Erythroblast (primary cell): Measurements from ENCODE around the gene HDAC11.
"Not testable (repeated sequence)": the region's sequence is repeated elsewhere in the genome, so short reads cannot be mapped to it uniquely, and the experiment has no call there.

Source experiments
- DNase-seq, 2 experiments: peaks; one replicate each; lab custom pipeline; 2025; lab: John Stamatoyannopoulos, UW
- GATA1 ChIP-seq: IDR thresholded peaks from 2 replicates; pipeline ENCODE4 v1.6.1; 2011; ENCODE audit warnings: low read depth, mild to moderate bottlenecking, control low read depth, low read length, moderate library complexity
- POLR2A ChIP-seq: IDR thresholded peaks from 2 replicates; pipeline ENCODE4 v1.6.1; 2011; ENCODE audit warnings: mild to moderate bottlenecking, low read length

Gene HDAC11

GRCh38 chr3:13477943-13478342, 2.2 kb upstream of the HDAC11 start:
- no peak for DNase-seq
- TF ChIP-seq POLR2A (no peak), GATA1 (no peak)

DNA sequence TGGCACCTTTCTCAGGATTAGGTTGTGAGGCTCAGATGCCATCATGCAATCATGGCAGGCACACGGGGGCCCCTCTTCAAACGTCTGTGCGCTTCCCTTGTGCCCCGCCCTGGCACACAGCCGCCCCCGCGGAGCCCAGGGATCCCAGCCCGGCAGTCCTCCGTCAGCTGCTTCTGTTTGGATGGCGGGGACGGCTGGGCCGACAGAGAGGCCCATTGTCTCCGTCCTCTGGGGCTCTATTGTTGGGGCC, 849 bp upstream of the HDAC11 start:
- TF ChIP-seq GATA1 (no peak), POLR2A (no peak)
- DNase-seq = peak in 1 of 2 experiments; percentile 62

DNA sequence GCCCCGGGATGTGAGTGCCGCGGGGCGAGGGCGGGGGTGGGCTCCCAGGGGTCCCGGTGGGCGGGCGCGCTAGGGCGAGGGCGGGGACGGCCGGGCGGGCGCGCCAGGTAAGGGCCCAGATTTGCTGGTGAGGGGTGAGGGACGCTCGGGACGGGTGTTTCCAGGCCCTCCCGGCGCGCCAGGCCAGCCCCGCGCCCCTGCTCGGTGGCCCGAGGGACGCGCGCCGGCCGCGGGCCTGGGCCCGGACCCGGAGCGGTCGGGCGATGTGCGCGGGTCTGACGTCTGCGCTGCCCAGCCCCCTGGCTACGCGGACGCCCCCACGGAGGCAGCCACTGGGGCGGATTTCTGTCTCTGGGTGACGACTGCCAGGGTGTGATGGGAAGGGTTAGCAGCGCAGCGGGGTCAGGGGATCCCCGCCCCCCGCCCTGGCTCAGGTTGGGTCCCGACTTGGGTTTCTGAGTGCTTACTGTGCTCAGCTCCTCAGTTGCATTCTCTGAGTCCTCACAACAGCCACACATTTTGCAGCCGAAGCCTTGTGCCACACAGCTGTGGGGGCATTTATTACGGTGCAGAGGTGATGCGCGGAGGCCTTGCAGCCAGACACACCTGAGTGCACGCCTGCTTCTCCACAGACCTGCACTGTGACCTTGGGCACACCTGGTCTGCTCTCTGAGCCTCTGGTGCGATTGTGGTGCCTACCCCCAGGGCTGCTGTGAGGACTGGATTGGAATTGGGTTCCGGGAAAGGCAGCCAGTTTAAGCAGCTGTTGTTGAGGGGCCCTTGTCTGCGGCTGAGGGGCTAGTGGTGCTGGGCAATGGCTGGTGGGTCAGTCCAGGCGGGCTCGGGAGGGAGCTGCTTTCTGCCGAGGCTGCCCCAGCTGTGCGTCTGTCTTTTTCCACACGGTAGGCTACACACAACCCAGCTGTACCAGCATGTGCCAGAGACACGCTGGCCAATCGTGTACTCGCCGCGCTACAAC, 523 bp downstream of the HDAC11 start:
- DNase-seq = peak in 1 of 2 experiments; percentile 47
- TF ChIP-seq POLR2A (no peak), GATA1 (no peak)

DNA sequence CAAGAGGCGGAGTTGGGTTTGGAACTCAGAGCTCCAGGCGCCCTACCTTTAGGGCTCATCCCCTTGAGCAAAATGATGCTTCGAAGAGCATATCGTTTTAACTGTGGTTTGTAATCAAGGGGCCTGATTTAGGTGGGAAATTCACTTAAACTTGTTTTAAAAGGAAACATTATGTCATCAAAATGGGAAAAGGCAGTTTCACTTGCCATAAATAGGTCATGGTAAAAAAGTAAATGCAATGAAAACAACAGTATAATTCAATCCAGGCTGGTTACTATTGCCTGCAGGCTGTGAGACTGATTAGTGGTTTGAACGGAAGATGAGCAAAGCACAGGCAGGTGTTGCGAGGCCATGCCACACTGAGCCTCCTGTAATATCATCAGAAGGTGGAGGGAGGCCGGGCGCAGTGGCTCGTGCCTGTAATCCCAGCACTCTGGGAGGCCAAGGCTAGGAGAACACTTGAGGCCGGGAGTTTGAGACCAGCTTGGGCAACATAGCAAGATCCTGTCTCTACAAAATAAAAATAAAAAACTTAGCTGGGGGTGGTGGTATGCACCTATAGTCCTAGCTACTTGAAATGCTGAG, 2.1 kb downstream of the HDAC11 start:
- no peak for DNase-seq
- TF ChIP-seq POLR2A = no peak
- no peak for TF ChIP-seq GATA1

GRCh38 chr3:13483286-13483685, 3.2 kb downstream of the HDAC11 start:
- no peak for DNase-seq
- TF ChIP-seq POLR2A (no peak), GATA1 (no peak)

DNA sequence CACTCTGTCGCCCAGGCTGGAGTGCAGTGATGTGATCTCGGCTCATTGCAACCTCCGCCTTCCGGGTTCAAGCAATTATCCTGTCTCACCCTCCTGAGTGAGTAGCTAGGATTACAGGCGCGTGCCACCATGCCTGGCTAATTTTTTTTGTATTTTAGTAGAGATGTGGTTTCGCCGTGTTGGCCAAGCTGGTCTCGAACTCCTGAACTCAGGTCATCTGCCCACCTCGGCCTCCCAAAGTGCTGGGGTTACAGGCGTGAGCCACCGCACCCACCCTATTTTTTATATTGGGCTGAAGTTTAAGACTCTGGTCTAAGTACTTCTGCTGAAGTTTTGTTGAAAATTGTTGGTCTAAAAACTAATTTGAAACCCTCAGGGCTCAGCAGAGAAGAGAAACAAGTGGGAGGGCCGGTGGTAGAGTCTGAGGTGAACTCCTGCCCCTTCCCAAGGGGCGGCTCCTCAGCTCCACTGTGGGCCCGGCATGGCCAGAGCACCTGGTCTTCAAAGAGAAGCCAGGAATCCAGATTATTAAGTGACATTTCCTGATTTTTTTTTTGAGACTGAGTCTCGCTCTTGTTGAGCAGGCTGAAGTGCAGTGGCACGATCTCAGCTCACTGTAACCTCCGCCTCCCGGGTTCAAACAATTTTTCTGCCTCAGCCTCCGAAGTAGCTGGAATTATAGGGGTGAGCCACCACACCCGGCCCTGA, 4.0 kb downstream of the HDAC11 start:
- TF ChIP-seq POLR2A (no peak), GATA1 (no peak)
- DNase-seq = no peak

DNA sequence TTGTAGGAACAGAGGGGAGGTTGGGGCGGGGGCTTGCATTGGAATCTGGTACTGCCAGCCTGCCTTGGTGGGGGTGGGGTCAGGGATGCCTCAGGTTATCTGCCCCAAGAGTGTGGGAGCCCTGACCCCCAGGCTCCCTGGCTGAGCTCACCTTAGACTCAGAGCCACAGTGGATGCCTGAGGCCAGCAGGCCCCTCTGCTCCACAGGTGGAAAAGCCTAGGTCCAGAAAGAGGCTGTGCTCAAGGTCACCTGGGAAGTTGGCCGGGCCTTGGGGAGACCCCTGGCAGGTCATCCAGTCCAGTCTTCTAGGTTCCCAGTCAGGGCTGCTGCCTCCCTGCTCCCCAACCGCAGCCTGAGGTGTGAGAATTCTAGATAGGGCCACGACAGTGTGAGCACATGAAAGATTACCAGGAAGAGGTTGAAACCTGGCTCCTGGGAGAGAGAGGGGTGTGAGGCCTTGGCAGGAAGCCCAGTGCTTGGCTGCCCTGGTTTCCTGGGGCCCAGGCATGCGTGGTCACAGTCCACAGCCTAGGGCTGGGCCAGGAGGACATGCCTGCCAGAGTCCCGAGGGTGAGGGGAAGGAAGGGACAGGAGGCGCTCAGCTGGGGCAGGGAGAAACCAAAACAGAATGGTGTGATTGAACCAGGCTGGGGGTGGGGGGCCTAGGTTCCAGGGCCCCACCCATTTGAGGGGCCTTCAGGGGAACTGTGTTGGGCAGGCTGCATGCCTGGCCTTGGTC, 4.9 kb downstream of the HDAC11 start:
- peak; percentile 34 for TF ChIP-seq POLR2A
- TF ChIP-seq GATA1 = peak; percentile 19
- peak; percentile 94 to 95 for DNase-seq

GRCh38 chr3:13485630-13486562, 5.8 kb downstream of the HDAC11 start:
- not testable (repeated sequence) for DNase-seq

DNA sequence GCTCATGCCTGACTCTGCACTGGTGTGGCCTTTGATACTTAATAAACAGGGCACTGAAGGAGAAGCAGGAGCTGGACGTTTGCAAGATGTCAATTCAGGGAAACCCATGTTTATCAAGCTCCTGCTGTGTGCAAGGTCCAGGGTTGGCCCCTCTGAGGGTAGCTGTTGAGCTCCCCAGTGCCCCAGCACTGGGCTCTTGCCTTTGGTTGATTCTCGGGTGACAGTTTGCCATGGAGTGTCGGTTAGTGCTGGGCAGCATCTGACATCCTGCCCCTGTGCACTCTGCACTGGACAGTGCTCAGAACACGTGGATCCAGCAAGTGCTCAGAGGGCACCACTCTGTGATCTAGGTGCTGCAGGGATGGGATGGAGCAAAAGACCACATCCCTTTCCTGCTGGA, 7.3 kb downstream of the HDAC11 start:
- no peak for DNase-seq
- TF ChIP-seq GATA1 (no peak), POLR2A (no peak)

DNA sequence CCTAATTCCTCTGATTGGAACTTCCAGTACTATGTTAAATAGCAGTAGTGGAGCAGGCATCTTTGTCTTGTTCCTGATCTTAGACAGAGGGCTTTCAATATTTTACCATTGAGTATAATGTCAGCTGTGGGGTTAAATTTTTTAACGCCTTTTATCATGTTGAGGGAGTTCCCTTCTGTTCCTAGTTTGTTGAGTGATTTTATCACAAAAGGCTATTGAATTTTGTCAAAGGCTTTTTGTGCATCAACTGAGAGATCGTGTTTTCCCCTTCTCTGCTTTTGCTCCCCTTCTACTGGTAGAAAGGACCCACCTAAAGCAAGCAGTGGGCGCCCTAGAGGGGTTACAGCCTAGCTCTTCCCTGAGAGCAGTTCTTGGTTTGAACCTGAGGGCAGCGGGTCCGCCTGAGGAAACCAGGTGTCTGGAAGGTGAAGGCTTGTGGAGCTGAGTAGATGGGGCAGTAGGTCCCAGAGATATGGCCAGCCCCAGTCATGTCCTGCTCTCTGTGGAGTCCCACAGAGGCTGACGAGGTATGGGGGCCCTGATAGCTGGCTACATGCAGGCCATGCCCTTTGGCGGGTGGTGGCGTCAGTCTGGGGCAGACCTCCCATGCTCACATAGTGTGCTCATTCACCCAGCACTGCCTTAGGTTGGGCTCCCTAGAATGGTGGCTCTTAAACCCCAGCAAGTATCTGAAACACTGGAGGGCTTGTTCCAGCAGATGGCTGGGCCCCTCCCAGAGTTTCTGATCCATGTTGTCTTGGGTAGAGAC, 11.3 kb downstream of the HDAC11 start:
- peak; percentile 22 to 52 for DNase-seq
- no peak for TF ChIP-seq POLR2A
- TF ChIP-seq GATA1 = no peak

GRCh38 chr3:13492048-13492447, 11.9 kb downstream of the HDAC11 start:
- TF ChIP-seq GATA1 = no peak
- no peak for TF ChIP-seq POLR2A
- no peak for DNase-seq
